ENCODE data around the gene GOLGA7B. TPM values are rescaled to one million over a fixed set of nuclear protein-coding genes. Genes with fewer than 3 reads are reported as not detected.

Gene GOLGA7B
- total and polyA plus RNA-seq, 2 donors (not counting 1 experiment from before 2014, with no cell fraction given): 0.01 TPM; not detected in 1

DNA sequence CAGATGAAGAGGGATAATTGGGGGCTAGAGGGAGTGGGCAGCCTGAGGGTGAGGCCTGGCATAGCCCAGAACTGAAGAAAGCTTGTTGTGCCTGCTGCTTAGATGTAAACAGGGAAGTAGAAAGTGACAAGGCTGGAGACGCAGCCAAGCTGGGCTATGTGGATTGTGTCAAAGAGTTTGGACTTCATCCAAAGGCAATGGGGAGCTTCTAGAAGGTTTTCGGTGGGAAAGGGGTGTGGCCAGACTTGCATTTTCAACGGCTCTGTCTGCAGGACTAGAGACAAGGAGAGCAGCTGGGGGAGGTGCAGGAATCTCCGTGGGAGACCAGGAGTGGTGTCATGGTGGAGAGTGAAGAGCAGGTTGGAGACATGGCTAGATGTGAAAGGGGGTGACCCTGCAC, 48.8 kb downstream of the GOLGA7B start:
- H3K4me2 ChIP-seq (replicated peaks; ENCODE audit: low read depth, low read length, poor library complexity, severe bottlenecking): no peak overlapping the region
- TF ChIP-seq CTCF (IDR thresholded peaks at IDR 0.05) (no peak), EZH2 (IDR thresholded peaks at IDR 0.05; ENCODE audit: borderline replicate concordance, insufficient read depth, low read depth, low read length, poor library complexity, severe bottlenecking) (no peak)
- H3K9me3 Mint-ChIP-seq (ENCODE audit: insufficient read depth): no peaks in the 10 kb centered on the region
- H3K9me3 ChIP-seq (ENCODE audit: control extremely low read depth in 1 of 3, control insufficient read depth in 2 of 3, insufficient read depth in 1 of 3, low read length in 2 of 3): peaks cover 0 to 7% (median 0%) of the 10 kb centered on the region in 3 donors
- H3K4me3 Mint-ChIP-seq: no peak overlapping the region
- WGBS (ENCODE audit: insufficient coverage): 39% methylated on average over 4 of the region's 4 CpGs
- ChIA-PET CTCF (no interaction called here), POLR2A (no interaction called here)
- no peak overlapping the region for H3K9ac ChIP-seq (ENCODE audit: low read length)
- H3K27ac ChIP-seq (ENCODE audit: low read length in 2 of 2): no peak overlapping the region
- H3K79me2 ChIP-seq (ENCODE audit: control insufficient read depth, insufficient read depth, low read length): no peaks in the 10 kb centered on the region
- H3K4me1 ChIP-seq (ENCODE audit: control insufficient read depth in 2 of 2, insufficient read depth in 2 of 2, low read length in 2 of 2): no peaks in the 10 kb centered on the region
- intact Hi-C loops (cut with micrococcal nuclease): no loop called here
- no peaks in the 10 kb centered on the region for H4K20me1 ChIP-seq (ENCODE audit: control insufficient read depth, insufficient read depth, low read length, poor library complexity, severe bottlenecking)
- peaks cover 14% of the 10 kb centered on the region for H3K27me3 Mint-ChIP-seq
- H3K4me1 Mint-ChIP-seq: no peaks in the 10 kb centered on the region
- H3K27me3 ChIP-seq (replicated peaks in 1 of 4; ENCODE audit: control extremely low read depth in 1 of 4, control insufficient read depth in 3 of 4, insufficient read depth in 4 of 4, low read length in 3 of 4): peaks cover 0 to 4% (median 0%) of the 10 kb centered on the region in 4 experiments
- H2AFZ ChIP-seq (ENCODE audit: insufficient read depth, low read depth, low read length, poor library complexity, severe bottlenecking): no peak overlapping the region
- no peak overlapping the region for H3K4me3 ChIP-seq (ENCODE audit: control extremely low read depth in 1 of 5, extremely low read depth in 1 of 5, insufficient read depth in 1 of 5, low read depth in 2 of 5, low read length in 4 of 5)
- no peaks in the 10 kb centered on the region for H3K36me3 ChIP-seq (replicated peaks in 1 of 2; ENCODE audit: control extremely low read depth in 1 of 2, control insufficient read depth in 1 of 2, extremely low read depth in 1 of 2, insufficient read depth in 2 of 2, low read length in 1 of 2)
- no peak overlapping the region for H3K27ac Mint-ChIP-seq
- ATAC-seq (ENCODE audit: low read depth) (no peak), DNase-seq (no peak)

DNA sequence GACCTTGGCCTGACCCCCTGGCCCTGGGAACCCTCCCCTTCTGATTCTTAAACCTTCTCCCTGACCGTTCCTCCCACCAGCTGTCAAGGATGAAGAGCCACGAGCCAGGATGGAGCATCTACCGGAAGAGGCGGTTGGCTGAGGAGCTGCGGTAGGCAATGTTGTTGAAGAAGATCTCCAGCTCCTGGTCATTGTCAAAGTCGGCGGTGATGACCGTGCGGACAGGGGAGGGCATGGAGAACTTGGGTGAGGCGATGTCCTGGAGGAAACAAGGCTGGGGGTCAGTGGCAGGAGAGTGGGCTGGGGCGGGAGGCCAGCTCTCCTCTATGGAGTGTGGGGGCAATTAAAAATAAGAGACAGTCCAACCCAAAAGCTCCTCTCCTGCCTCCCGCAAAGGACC, 51.7 kb downstream of the GOLGA7B start:
- no peak overlapping the region for H3K4me3 ChIP-seq (ENCODE audit: control extremely low read depth in 1 of 5, extremely low read depth in 1 of 5, insufficient read depth in 1 of 5, low read depth in 2 of 5, low read length in 4 of 5)
- H3K9ac ChIP-seq (ENCODE audit: low read length): no peak overlapping the region
- H3K4me1 ChIP-seq (ENCODE audit: control insufficient read depth in 2 of 2, insufficient read depth in 2 of 2, low read length in 2 of 2): no peaks in the 10 kb centered on the region
- H3K4me1 Mint-ChIP-seq: no peaks in the 10 kb centered on the region
- no peaks in the 10 kb centered on the region for H3K79me2 ChIP-seq (ENCODE audit: control insufficient read depth, insufficient read depth, low read length)
- ChIA-PET CTCF (interaction anchor here (1.7 kb wide), 1 partner anchor 14 kb away, joined by 4 read pairs; no protein-coding TSS in a partner anchor), POLR2A (no interaction called here)
- H3K27ac Mint-ChIP-seq: no peak overlapping the region
- TF ChIP-seq EZH2 (IDR thresholded peaks at IDR 0.05; ENCODE audit: borderline replicate concordance, insufficient read depth, low read depth, low read length, poor library complexity, severe bottlenecking) (no peak), CTCF (IDR thresholded peaks at IDR 0.05) (no peak)
- H3K4me2 ChIP-seq (replicated peaks; ENCODE audit: low read depth, low read length, poor library complexity, severe bottlenecking): no peak overlapping the region
- no peak for ATAC-seq (ENCODE audit: low read depth)
- no peaks in the 10 kb centered on the region for H3K9me3 ChIP-seq (ENCODE audit: control extremely low read depth in 1 of 3, control insufficient read depth in 2 of 3, insufficient read depth in 1 of 3, low read length in 2 of 3)
- WGBS (ENCODE audit: insufficient coverage): 97% methylated on average over 9 of the region's 12 CpGs
- DNase-seq: no peak
- no peak overlapping the region for H2AFZ ChIP-seq (ENCODE audit: insufficient read depth, low read depth, low read length, poor library complexity, severe bottlenecking)
- peaks cover 0 to 4% (median 2%) of the 10 kb centered on the region in 4 experiments for H3K27me3 ChIP-seq (replicated peaks in 1 of 4; ENCODE audit: control extremely low read depth in 1 of 4, control insufficient read depth in 3 of 4, insufficient read depth in 4 of 4, low read length in 3 of 4)
- no peak overlapping the region for H3K4me3 Mint-ChIP-seq
- no peaks in the 10 kb centered on the region for H3K9me3 Mint-ChIP-seq (ENCODE audit: insufficient read depth)
- intact Hi-C loops (cut with micrococcal nuclease): no loop called here
- H3K27ac ChIP-seq (ENCODE audit: low read length in 2 of 2): no peak overlapping the region
- no peaks in the 10 kb centered on the region for H3K36me3 ChIP-seq (replicated peaks in 1 of 2; ENCODE audit: control extremely low read depth in 1 of 2, control insufficient read depth in 1 of 2, extremely low read depth in 1 of 2, insufficient read depth in 2 of 2, low read length in 1 of 2)
- peaks cover 16% of the 10 kb centered on the region for H3K27me3 Mint-ChIP-seq
- H4K20me1 ChIP-seq (ENCODE audit: control insufficient read depth, insufficient read depth, low read length, poor library complexity, severe bottlenecking): no peaks in the 10 kb centered on the region

Data from B cell (primary cell).